Measurements from ENCODE around the gene C14orf93. TPM values are rescaled to one million over a fixed set of nuclear protein-coding genes. Genes with fewer than 3 reads are reported as not detected.
"Not testable (repeated sequence)": the region's sequence is repeated elsewhere in the genome, so short reads cannot be mapped to it uniquely, and the experiment has no call there.

C14orf93 gene
- polyA plus RNA-seq, 1 experiment: 14.7 TPM

GRCh38 chr14:23018107-23018506 is 8.2 kb upstream of the C14orf93 start:
- TF ChIP-seq, protein P1, sequence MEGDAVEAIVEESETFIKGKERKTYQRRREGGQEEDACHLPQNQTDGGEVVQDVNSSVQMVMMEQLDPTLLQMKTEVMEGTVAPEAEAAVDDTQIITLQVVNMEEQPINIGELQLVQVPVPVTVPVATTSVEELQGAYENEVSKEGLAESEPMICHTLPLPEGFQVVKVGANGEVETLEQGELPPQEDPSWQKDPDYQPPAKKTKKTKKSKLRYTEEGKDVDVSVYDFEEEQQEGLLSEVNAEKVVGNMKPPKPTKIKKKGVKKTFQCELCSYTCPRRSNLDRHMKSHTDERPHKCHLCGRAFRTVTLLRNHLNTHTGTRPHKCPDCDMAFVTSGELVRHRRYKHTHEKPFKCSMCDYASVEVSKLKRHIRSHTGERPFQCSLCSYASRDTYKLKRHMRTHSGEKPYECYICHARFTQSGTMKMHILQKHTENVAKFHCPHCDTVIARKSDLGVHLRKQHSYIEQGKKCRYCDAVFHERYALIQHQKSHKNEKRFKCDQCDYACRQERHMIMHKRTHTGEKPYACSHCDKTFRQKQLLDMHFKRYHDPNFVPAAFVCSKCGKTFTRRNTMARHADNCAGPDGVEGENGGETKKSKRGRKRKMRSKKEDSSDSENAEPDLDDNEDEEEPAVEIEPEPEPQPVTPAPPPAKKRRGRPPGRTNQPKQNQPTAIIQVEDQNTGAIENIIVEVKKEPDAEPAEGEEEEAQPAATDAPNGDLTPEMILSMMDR (IDR thresholded peaks at IDR 0.05; ENCODE audit: insufficient read depth, low read depth, low read length): no peak
- Histone ChIP-seq H3K27me3 (ENCODE audit: control insufficient read depth, insufficient read depth, low read length) (no peaks in the 10 kb centered on the region), H3K4me3 (ENCODE audit: low read depth, low read length) (no peak overlapping the region), H3K36me3 (ENCODE audit: control insufficient read depth, insufficient read depth, low read length) (no peaks in the 10 kb centered on the region)
- ChIA-PET CTCF (interaction anchor here (0.8 kb wide), 1 partner anchor 25 kb away, joined by 3 read pairs; no protein-coding TSS in a partner anchor), POLR2A (no interaction called here)
- DNase-seq (ENCODE audit: low read depth): no peak

DNA sequence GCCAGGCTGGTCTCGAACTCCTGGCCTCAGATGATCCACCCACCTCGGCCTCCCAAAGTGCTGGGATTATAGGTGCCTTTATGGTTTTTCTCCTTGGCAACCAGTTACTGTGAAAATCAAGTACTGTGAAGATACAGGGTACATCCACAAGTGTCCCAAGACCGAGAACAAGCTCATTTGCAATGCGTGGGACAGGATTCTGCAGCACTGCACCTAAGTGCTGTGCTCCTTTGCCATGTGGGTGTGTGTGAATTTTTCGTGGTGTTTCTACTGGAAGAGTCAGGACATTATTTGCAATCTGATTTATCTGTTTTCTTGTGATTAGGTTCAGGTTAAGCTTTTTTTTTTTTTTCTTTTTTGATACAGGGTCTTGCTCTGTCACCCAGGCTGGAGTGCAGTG is 7.1 kb upstream of the C14orf93 start:
- CTCF ChIA-PET: interaction anchor here (0.6 to 1.2 kb wide), 2 partner anchors 23 to 35 kb away, joined by 3 to 4 read pairs; no protein-coding TSS in a partner anchor
- H3K4me3 ChIP-seq (ENCODE audit: low read depth, low read length): no peak overlapping the region
- POLR2A ChIA-PET: no interaction called here
- TF ChIP-seq, protein P1 (IDR thresholded peaks at IDR 0.05; ENCODE audit: insufficient read depth, low read depth, low read length): no peak
- no peaks in the 10 kb centered on the region for H3K36me3 ChIP-seq (ENCODE audit: control insufficient read depth, insufficient read depth, low read length)
- no peaks in the 10 kb centered on the region for H3K27me3 ChIP-seq (ENCODE audit: control insufficient read depth, insufficient read depth, low read length)
- no peak for DNase-seq (ENCODE audit: low read depth)

DNA sequence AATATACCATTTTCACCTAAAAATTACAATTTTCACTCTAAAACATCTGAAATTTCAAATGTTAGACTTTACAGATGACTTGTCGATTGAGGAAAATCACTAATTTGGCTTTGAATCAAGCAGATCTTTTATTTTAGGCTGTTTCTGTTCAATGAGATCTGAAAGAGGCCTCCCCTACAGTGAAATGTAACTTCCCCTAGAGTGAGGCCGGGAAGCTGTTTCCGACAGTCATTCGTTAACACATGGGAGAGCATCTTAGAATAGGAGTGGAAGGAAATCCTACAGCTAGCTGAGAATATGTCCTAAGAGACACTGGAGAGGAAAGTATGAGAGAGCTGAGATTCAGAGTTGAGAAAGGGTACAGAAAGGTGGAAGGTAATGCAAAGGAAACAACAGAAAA is 5.7 kb upstream of the C14orf93 start:
- Histone ChIP-seq H3K4me3 (ENCODE audit: low read depth, low read length) (no peak overlapping the region), H3K27me3 (ENCODE audit: control insufficient read depth, insufficient read depth, low read length) (no peaks in the 10 kb centered on the region), H3K36me3 (ENCODE audit: control insufficient read depth, insufficient read depth, low read length) (no peaks in the 10 kb centered on the region)
- POLR2A ChIA-PET: no interaction called here
- TF ChIP-seq, protein P1 (IDR thresholded peaks at IDR 0.05; ENCODE audit: insufficient read depth, low read depth, low read length): no peak
- CTCF ChIA-PET: interaction anchor here (0.9 to 1.8 kb wide), 2 partner anchors 9 to 29 kb away, joined by 3 to 7 read pairs; no protein-coding TSS in a partner anchor
- DNase-seq (ENCODE audit: low read depth): no peak

- DNase-seq (ENCODE audit: low read depth); H3K4me3 ChIP-seq (ENCODE audit: low read depth, low read length); POLR2A ChIA-PET; H3K36me3 ChIP-seq (ENCODE audit: control insufficient read depth, insufficient read depth, low read length); H3K27me3 ChIP-seq (ENCODE audit: control insufficient read depth, insufficient read depth, low read length): not testable (repeated sequence)
- CTCF ChIA-PET: interaction anchor here (0.9 to 4.0 kb wide), 3 partner anchors 14 to 55 kb away, joined by 3 to 15 read pairs (median 5); no protein-coding TSS in a partner anchor
Observed at GRCh38 chr14:23013749-23014054, 3.8 kb upstream of the C14orf93 start.

DNA sequence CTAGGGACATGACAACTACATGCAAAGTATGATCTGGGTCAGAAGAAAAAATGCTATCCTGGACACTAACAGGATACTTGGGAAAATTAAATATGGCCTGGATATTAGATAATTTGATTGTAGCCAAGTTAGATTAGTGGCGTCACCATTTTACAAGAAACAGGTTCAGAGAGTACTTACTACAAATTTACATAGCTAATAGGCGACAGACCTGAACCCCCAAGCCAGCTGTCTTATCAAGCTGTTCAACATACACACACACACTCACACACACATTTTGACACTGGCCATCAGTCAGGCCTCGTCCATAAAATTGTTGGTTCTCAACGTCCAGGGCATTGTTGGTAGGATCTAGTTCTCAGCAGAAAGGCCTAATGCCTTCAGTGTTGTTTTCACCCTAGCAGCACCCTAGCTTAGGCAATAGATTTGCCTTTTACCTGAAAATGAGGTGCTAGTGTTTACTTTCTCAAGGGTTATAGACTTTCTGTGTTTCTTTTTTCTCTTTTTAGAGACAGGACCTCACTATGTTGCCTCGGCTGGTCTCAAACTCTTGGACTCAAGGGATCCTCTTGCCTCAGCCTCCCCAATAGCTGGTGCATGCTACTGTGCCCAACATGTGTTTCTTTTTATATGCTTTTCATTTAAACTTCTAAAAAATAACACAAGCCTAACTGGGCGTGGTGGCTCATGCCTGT is 3.3 kb upstream of the C14orf93 start:
- TF ChIP-seq, protein P1 (IDR thresholded peaks at IDR 0.05; ENCODE audit: insufficient read depth, low read depth, low read length): no peak
- ChIA-PET CTCF (interaction anchor here (0.9 to 4.0 kb wide), 3 partner anchors 15 to 55 kb away, joined by 3 to 15 read pairs (median 5); no protein-coding TSS in a partner anchor), POLR2A (no interaction called here)
- DNase-seq (ENCODE audit: low read depth): no peak
- no peaks in the 10 kb centered on the region for H3K36me3 ChIP-seq (ENCODE audit: control insufficient read depth, insufficient read depth, low read length)
- H3K27me3 ChIP-seq (ENCODE audit: control insufficient read depth, insufficient read depth, low read length): no peaks in the 10 kb centered on the region
- H3K4me3 ChIP-seq (ENCODE audit: low read depth, low read length): no peak overlapping the region
